ENCODE data around the gene CDK19. TPM values are rescaled to one million over a fixed set of nuclear protein-coding genes. Genes with fewer than 3 reads are reported as not detected.

Gene CDK19
- total RNA-seq, 6 experiments from 2014 or later = 2.8 to 7.9 (median 5.5) TPM

DNA sequence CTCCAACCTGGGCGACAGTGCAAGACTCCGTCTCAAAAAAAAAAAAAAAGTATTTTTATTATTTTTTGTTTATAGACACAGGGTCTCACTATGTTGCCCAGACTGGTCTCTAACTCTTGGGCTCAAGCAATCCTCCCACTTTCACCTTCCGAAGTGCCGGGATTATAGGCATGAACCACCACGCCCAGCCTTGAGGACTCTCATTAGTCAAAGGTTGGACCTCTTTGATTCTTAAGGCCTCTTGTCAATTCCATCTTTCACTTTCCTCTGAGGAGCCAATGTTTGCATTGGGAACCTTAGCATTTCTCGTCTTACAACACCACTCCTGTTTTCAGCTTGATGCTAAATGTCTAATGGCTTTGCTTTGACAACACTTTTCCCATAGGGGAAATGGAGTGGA is 16.1 kb upstream of the CDK19 start:
- peaks cover 0 to 8% (median 4%) of the 10 kb centered on the region in 4 donors for H3K4me1 ChIP-seq
- H3K9me3 ChIP-seq = no peaks in the 10 kb centered on the region
- H3K27me3 ChIP-seq = no peaks in the 10 kb centered on the region
- no peaks in the 10 kb centered on the region for H3K36me3 ChIP-seq
- 97% methylated on average over 5 of the region's 6 CpGs for WGBS (ENCODE audit: insufficient coverage, low coverage, low lambda C conversion rate, missing lambda C conversion rate)
- ATAC-seq (no peak), DNase-seq (no peak)
- no peak overlapping the region for H3K27ac ChIP-seq
- TF ChIP-seq, protein P1, sequence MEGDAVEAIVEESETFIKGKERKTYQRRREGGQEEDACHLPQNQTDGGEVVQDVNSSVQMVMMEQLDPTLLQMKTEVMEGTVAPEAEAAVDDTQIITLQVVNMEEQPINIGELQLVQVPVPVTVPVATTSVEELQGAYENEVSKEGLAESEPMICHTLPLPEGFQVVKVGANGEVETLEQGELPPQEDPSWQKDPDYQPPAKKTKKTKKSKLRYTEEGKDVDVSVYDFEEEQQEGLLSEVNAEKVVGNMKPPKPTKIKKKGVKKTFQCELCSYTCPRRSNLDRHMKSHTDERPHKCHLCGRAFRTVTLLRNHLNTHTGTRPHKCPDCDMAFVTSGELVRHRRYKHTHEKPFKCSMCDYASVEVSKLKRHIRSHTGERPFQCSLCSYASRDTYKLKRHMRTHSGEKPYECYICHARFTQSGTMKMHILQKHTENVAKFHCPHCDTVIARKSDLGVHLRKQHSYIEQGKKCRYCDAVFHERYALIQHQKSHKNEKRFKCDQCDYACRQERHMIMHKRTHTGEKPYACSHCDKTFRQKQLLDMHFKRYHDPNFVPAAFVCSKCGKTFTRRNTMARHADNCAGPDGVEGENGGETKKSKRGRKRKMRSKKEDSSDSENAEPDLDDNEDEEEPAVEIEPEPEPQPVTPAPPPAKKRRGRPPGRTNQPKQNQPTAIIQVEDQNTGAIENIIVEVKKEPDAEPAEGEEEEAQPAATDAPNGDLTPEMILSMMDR (IDR thresholded peaks at IDR 0.05) = no peak
- no peak for TF ChIP-seq POLR2A (IDR thresholded peaks at IDR 0.05)
- intact Hi-C loops (cut with DNase I) = no loop called here
- no peak overlapping the region for H3K4me3 ChIP-seq

DNA sequence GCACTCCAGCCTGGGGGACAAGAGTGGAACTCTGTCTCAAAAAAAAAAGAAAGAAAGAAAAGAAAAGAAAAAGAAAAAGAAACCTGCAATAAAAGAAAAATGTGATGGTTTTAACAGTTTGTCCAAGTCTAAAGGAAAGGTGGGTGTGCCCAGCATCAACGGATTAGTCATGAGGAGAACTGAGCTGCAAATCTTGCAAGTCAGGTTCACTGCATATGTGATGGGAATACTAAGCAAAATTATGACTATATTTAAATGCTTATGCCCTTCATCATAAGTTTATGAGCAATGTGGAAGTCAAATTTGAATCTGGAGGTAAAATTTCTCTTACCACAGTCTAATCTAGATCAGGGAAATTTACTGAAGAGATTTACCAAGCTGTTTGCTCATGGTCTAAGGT is 13.1 kb upstream of the CDK19 start:
- no peaks in the 10 kb centered on the region for H3K9me3 ChIP-seq
- no peaks in the 10 kb centered on the region for H3K27me3 ChIP-seq
- no peak for DNase-seq
- 73% methylated on average over 1 of the region's 1 CpG for WGBS (ENCODE audit: insufficient coverage, low coverage, low lambda C conversion rate, missing lambda C conversion rate)
- no peak for ATAC-seq
- no peaks in the 10 kb centered on the region for H3K36me3 ChIP-seq
- intact Hi-C loops (cut with DNase I) = no loop called here
- H3K27ac ChIP-seq = no peak overlapping the region
- no peak overlapping the region for H3K4me3 ChIP-seq
- no peak for TF ChIP-seq POLR2A (IDR thresholded peaks at IDR 0.05)
- TF ChIP-seq, protein P1 (IDR thresholded peaks at IDR 0.05) = no peak
- H3K4me1 ChIP-seq = peaks cover 0 to 10% (median 4%) of the 10 kb centered on the region in 4 donors

DNA sequence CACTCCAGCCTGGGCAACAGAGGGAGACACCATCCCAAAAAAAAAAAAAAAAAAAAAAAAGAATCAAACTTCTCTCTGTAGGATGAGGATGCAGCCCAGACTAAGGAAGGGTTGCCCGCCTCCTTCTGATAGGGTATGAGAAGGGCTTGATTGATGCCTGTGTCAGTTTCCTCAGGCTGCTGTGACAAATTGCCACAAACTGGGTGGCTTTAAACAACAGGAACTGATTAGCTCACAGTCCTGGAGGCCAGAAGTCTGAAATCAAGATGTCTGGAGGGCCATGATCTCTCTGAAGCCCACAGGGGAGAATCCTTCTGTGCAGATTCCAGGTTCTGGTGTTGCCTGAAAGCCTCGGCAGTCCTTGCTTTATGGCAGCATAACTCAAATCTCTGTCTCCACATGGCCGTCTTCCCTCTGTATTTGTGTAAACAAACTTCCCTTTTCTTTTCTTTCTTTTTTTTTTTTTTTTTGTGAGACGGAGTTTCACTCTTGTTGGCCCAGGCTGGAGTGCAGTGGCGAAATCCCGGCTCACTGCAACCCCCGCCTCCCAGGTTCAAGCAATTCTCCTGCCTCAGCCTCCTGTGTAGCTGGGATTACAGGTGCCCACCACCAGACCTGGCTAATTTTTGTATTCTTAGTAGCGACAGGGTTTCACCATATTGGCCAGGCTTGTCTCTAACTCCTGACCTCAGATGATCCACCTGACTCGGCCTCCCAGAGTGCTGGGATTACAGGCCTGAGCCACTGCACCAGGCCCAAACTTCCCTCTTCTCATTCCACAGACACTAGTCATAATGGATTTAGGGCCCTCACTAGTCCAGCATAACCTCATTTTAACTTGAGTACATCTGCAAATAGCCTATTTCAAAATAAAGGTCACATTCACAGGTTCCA is 11.2 kb upstream of the CDK19 start:
- ATAC-seq (peak; percentile 57 to 84 (median 73)), DNase-seq (peak in 2 of 3 donors; percentile 26 to 57)
- Histone ChIP-seq H3K27me3 (no peaks in the 10 kb centered on the region), H3K27ac (peak overlapping the region in 2 of 3 donors; percentile 30 to 38), H3K9me3 (no peaks in the 10 kb centered on the region), H3K36me3 (no peaks in the 10 kb centered on the region), H3K4me3 (no peak overlapping the region), H3K4me1 (peaks cover 0 to 14% (median 7%) of the 10 kb centered on the region in 4 donors)
- TF ChIP-seq POLR2A (IDR thresholded peaks at IDR 0.05) = no peak
- TF ChIP-seq, protein P1 (IDR thresholded peaks at IDR 0.05) = no peak
- intact Hi-C loops (cut with DNase I) = no loop called here
- 32% methylated on average over 4 of the region's 9 CpGs for WGBS (ENCODE audit: insufficient coverage, low coverage, low lambda C conversion rate, missing lambda C conversion rate)

DNA sequence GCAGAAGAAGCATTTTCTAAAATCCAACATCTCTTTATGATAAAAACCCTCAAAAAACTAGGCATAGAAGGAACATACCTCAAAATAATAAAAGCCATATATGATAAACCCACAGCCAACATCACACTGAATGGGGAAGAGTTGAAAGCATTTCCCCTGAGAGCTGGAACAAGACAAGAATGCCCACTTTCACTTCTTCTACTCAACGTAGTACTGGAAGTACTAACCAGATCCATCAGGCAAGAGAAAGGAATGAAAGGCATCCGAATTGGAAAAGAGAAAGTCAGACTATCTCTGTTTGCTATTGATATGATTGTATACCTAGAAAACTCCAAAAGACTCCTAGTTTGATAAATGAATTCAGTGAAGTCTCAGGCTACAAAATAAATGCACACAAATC is 7.9 kb upstream of the CDK19 start:
- Histone ChIP-seq H3K36me3 (no peaks in the 10 kb centered on the region), H3K27me3 (no peaks in the 10 kb centered on the region), H3K4me1 (peaks cover 0 to 24% (median 9%) of the 10 kb centered on the region in 4 donors), H3K9me3 (no peaks in the 10 kb centered on the region), H3K27ac (no peak overlapping the region), H3K4me3 (no peak overlapping the region)
- DNase-seq = no peak
- ATAC-seq = no peak
- intact Hi-C loops (cut with DNase I) = no loop called here
- 23% methylated on average over 2 of the region's 2 CpGs for WGBS (ENCODE audit: insufficient coverage, low coverage, low lambda C conversion rate, missing lambda C conversion rate)
- TF ChIP-seq, protein P1 (IDR thresholded peaks at IDR 0.05) = no peak
- no peak for TF ChIP-seq POLR2A (IDR thresholded peaks at IDR 0.05)

Data from right lobe of liver (tissue), 6 donors.